Mesodermal cell (in vitro differentiated cells): Measurements from ENCODE around the gene CDH23.

Experiments
- H3K27ac ChIP-seq: 2 replicates; pipeline ENCODE4 v1.7.0; 2013; ENCODE audit warnings: mild to moderate bottlenecking, low read depth, low read length, moderate library complexity; ENCODE audit not compliant: severe bottlenecking
- H3K36me3 ChIP-seq: 2 replicates; pipeline ENCODE4 v1.7.1; 2013; ENCODE audit warnings: mild to moderate bottlenecking, low read length, moderate library complexity; ENCODE audit not compliant: control insufficient read depth, insufficient read depth
- H3K4me1 ChIP-seq: one replicate; pipeline ENCODE4 v1.7.1; 2013; ENCODE audit warnings: mild to moderate bottlenecking, low read length; ENCODE audit not compliant: insufficient read depth, control insufficient read depth, poor library complexity, severe bottlenecking
- H3K4me3 ChIP-seq: 2 replicates; pipeline ENCODE4 v1.7.0; 2013; ENCODE audit warnings: low read length, control low read depth, mild to moderate bottlenecking; ENCODE audit not compliant: insufficient read depth, poor library complexity, severe bottlenecking; ENCODE audit errors: extremely low read depth
- H3K9me3 ChIP-seq: 2 replicates; pipeline ENCODE4 v1.7.1; 2013; ENCODE audit warnings: mild to moderate bottlenecking, low read length, moderate library complexity; ENCODE audit not compliant: control insufficient read depth
- WGBS, 2 experiments: methylation state at CpG; one replicate each; pipeline ENCODE4 v1.1.5; 2013; ENCODE audit warnings: missing lambda C conversion rate in 2 of 2; ENCODE audit not compliant: insufficient coverage in 2 of 2; 5-methylcytosine and 5-hydroxymethylcytosine counted together

The CDH23 gene

GRCh38 chr10:71627230-71627939 lies 230.7 kb downstream of the CDH23 start:
- Histone ChIP-seq H3K36me3 (no peaks in the 10 kb centered on the region), H3K4me1 (peaks cover 35% of the 10 kb centered on the region), H3K9me3 (no peaks in the 10 kb centered on the region), H3K27ac (no peak overlapping the region), H3K4me3 (no peak overlapping the region)
- WGBS, 2 experiments = 54 to 70% methylated on average over 2 to 8 of the region's 14 CpGs

DNA sequence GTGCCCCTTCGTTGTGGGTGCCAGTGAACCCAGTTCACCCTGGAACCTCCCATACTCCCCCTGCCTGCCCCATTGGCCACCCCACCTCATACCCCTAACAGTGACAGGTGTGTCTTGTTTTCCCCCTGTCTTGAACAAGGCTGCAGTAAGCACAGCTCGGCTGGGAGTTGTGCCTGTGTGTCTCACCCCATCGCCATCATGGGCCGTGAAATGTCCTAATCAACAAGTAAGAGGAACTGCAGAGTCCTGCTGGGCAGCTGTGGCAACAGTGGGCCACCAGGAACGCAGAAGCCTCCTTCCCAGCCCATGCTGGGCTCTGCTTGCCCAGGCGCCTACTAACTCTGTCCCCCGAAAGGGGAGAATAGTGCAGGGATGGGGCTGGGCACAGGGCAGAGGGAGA lies 231.2 kb downstream of the CDH23 start:
- H3K9me3 ChIP-seq = no peaks in the 10 kb centered on the region
- 70 to 80% methylated on average over 5 to 7 of the region's 7 CpGs for WGBS, 2 experiments
- H3K36me3 ChIP-seq = no peaks in the 10 kb centered on the region
- no peak overlapping the region for H3K27ac ChIP-seq
- H3K4me1 ChIP-seq = peaks cover 30% of the 10 kb centered on the region
- H3K4me3 ChIP-seq = no peak overlapping the region

DNA sequence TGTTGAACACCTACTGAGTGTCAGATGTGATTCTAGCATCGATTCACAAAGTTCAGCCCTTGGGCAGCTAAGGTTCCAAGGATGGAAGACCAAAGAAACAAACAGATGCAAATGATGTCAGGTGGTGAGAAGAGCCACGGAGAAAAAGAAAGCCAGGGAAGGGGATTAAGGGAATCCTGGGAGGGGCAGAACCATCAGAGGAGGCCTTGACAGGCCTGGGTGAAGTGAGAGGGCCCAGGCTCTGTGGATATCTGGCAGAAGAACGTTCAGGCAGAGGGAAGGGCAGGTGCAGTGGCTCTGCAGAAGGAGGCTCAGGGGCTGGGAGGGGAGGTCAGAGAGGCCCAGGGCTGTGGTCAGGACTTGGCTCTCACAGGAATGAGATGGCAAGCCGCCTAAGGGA lies 232.4 kb downstream of the CDH23 start:
- Histone ChIP-seq H3K36me3 (no peaks in the 10 kb centered on the region), H3K27ac (no peak overlapping the region), H3K9me3 (no peaks in the 10 kb centered on the region), H3K4me3 (no peak overlapping the region), H3K4me1 (peaks cover 27% of the 10 kb centered on the region)
- WGBS, 2 experiments = 61 to 69% methylated on average over 3 to 4 of the region's 4 CpGs

GRCh38 chr10:71630168-71630567 lies 233.4 kb downstream of the CDH23 start:
- 42 to 53% methylated on average over 2 to 3 of the region's 5 CpGs for WGBS, 2 experiments
- no peaks in the 10 kb centered on the region for H3K9me3 ChIP-seq
- peaks cover 35% of the 10 kb centered on the region for H3K4me1 ChIP-seq
- no peaks in the 10 kb centered on the region for H3K36me3 ChIP-seq
- no peak overlapping the region for H3K27ac ChIP-seq
- no peak overlapping the region for H3K4me3 ChIP-seq

GRCh38 chr10:71631007-71631861 lies 234.5 kb downstream of the CDH23 start:
- Histone ChIP-seq H3K4me3 (no peak overlapping the region), H3K4me1 (peaks cover 33% of the 10 kb centered on the region), H3K27ac (no peak overlapping the region), H3K9me3 (no peaks in the 10 kb centered on the region), H3K36me3 (no peaks in the 10 kb centered on the region)
- 50 to 66% methylated on average over 2 to 4 of the region's 6 CpGs for WGBS, 2 experiments

- whole genome bisulfite sequencing, 2 experiments = 46 to 70% methylated on average over 3 to 6 of the region's 6 CpGs
- Histone ChIP-seq H3K4me1 (peaks cover 33% of the 10 kb centered on the region), H3K4me3 (no peak overlapping the region)
Observed at GRCh38 chr10:71632200-71632820, 235.6 kb downstream of the CDH23 start.

GRCh38 chr10:71632896-71633600 lies 236.3 kb downstream of the CDH23 start:
- 71 to 89% methylated on average over 4 to 7 of the region's 10 CpGs for WGBS, 2 experiments
- H3K4me1 ChIP-seq = peaks cover 33% of the 10 kb centered on the region
- no peak overlapping the region for H3K27ac ChIP-seq
- H3K36me3 ChIP-seq = no peaks in the 10 kb centered on the region
- H3K4me3 ChIP-seq = no peak overlapping the region
- no peaks in the 10 kb centered on the region for H3K9me3 ChIP-seq

More at GRCh38 chr10:71632200-71632820, 235.6 kb downstream of the CDH23 start:
- H3K36me3 ChIP-seq = no peaks in the 10 kb centered on the region
- H3K27ac ChIP-seq = no peak overlapping the region
- H3K9me3 ChIP-seq = no peaks in the 10 kb centered on the region

- peaks cover 40% of the 10 kb centered on the region for H3K4me1 ChIP-seq
- 23 to 43% methylated on average over 2 to 4 of the region's 4 CpGs for WGBS, 2 experiments
- no peaks in the 10 kb centered on the region for H3K36me3 ChIP-seq
- no peak overlapping the region for H3K4me3 ChIP-seq
- no peak overlapping the region for H3K27ac ChIP-seq
- no peaks in the 10 kb centered on the region for H3K9me3 ChIP-seq
Observed at GRCh38 chr10:71633920-71634319, 237.2 kb downstream of the CDH23 start.

DNA sequence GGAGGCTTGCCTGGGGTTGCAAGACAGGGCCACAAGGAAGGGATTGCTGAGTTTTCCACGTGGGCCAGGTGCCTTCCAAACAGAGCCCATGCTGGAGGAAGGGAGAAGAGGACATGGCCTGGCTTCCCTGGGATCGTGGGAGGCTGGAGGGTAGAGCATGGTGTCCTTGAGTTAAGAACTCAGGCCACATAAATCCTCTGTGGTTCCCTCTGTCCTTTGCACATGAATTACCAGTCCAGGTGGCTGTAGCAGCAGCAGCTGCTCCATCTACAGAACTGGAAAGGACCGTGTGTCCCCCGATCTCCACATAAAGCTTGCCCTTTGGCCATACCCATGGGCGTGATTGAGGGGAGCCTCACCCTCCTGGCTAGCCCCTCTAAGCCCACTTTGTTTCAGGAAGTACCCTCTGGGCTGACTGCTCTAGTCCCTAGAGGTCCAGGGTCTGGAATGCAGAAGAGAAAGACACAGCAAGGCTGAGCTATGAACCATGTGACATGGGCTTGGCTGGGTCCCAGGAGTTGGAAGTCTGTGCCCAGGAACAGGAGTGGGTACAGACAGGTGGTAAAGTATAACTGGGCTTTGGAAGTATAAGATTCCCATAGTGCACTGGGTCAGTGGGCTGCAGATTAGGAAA lies 237.9 kb downstream of the CDH23 start:
- 55 to 56% methylated on average over 3 to 4 of the region's 5 CpGs for WGBS, 2 experiments
- H3K4me1 ChIP-seq = peaks cover 45% of the 10 kb centered on the region
- H3K36me3 ChIP-seq = no peaks in the 10 kb centered on the region
- H3K9me3 ChIP-seq = no peaks in the 10 kb centered on the region
- no peak overlapping the region for H3K27ac ChIP-seq
- H3K4me3 ChIP-seq = no peak overlapping the region

DNA sequence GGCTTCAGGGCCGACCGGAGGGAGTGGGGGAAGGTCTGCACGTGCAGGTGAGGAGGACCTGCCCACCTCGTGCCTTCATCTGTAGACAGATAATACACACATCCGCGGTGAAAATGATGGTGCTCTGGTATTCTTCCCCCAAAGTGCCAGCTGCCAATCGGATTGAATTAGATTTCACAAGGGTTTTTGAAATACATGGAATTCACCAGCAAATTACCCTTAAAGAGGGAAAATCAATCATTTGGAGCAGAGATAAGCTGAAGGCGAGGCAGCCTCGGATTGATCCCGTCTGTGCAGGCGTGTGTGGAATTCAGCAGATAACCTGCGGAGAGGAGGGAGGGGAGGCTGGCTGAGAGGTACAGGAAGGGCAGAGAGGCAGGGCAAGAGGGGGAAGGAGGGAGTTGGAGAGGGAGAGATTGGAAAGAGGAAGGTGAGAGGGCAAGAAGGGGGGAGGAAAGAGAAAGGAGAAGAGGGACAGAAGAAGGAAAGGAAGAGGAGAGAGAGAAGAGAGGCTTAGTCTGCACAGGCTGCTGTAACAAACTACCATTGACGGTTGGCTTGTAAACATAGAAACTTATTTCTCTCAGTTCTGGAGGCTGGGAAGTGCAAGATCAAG lies 238.6 kb downstream of the CDH23 start:
- Histone ChIP-seq H3K27ac (no peak overlapping the region), H3K4me1 (peaks cover 41% of the 10 kb centered on the region), H3K36me3 (no peaks in the 10 kb centered on the region), H3K4me3 (no peak overlapping the region), H3K9me3 (no peaks in the 10 kb centered on the region)
- WGBS, 2 experiments = 41 to 46% methylated on average over 9 to 10 of the region's 13 CpGs
